SU-DHL-6 (cell line): ENCODE results near the gene AFAP1.

ENCODE experiments used
- H2AFZ ChIP-seq: fragments of 200-600 bp; sonication (generic); 2 replicates; pipeline ENCODE4 v1.6.1; 2014; ENCODE audit warnings: low read depth, mild to moderate bottlenecking, moderate library complexity, mixed read lengths, antibody characterized with exemption, low read length; ENCODE audit not compliant: severe bottlenecking
- H3F3A ChIP-seq: fragments of 200-600 bp; shearing (Covaris generic); 2 replicates; pipeline ENCODE4 v1.6.0; 2016; ENCODE audit warnings: antibody characterized with exemption, mild to moderate bottlenecking; ENCODE audit not compliant: insufficient read depth
- H3K27ac ChIP-seq: fragments of 200-600 bp; sonication (generic); 2 replicates; pipeline ENCODE4 v1.5.1; 2016; ENCODE audit warnings: low read depth, mild to moderate bottlenecking, low read length, moderate library complexity, mixed read lengths
- H3K27me3 ChIP-seq: fragments of 200-600 bp; sonication (generic), shearing (Covaris generic); 2 replicates; pipeline ENCODE4 v1.6.0; 2014; ENCODE audit warnings: mild to moderate bottlenecking, low read length
- H3K36me3 ChIP-seq: fragments of 200-600 bp; sonication (generic); 2 replicates; pipeline ENCODE4 v1.6.1; 2014; ENCODE audit warnings: mild to moderate bottlenecking, low read length, mixed read lengths
- H3K4me2 ChIP-seq: fragments of 300-600, 200-600 bp; shearing (Covaris generic), sonication (generic); 2 replicates; pipeline ENCODE4 v1.6.0; 2014; ENCODE audit warnings: low read length, low read depth, mild to moderate bottlenecking; ENCODE audit not compliant: poor library complexity, severe bottlenecking
- H3K4me3 ChIP-seq: fragments of 200-600 bp; sonication (generic); 2 replicates; pipeline ENCODE4 v1.5.1; 2014; ENCODE audit warnings: antibody characterized with exemption, low read length, mild to moderate bottlenecking, mixed read lengths; ENCODE audit not compliant: insufficient read depth, poor library complexity, severe bottlenecking
- H3K79me2 ChIP-seq: fragments of 200-600 bp; sonication (generic); 2 replicates; pipeline ENCODE4 v1.6.1; 2014; ENCODE audit warnings: mild to moderate bottlenecking, low read length, moderate library complexity; ENCODE audit not compliant: insufficient read depth
- H3K9ac ChIP-seq: fragments of 200-600 bp; sonication (generic); 2 replicates; pipeline ENCODE4 v1.7.0; 2014; ENCODE audit warnings: mild to moderate bottlenecking, low read length
- H3K9me2 ChIP-seq: fragments of 200-600 bp; sonication (generic); replicated peaks from 2 replicates; pipeline ENCODE4 v1.6.1; 2014; ENCODE audit warnings: low read length; ENCODE audit not compliant: insufficient read depth
- H3K9me3 ChIP-seq: fragments of 200-600 bp; sonication (generic); 2 replicates; pipeline ENCODE4 v1.6.1; 2014; ENCODE audit warnings: low read length, mixed read lengths; ENCODE audit not compliant: insufficient read depth
- H4K20me1 ChIP-seq: fragments of 200-600 bp; sonication (generic); 2 replicates; pipeline ENCODE4 v1.6.1; 2014; ENCODE audit warnings: low read depth, mild to moderate bottlenecking, antibody characterized with exemption, low read length, moderate library complexity, mixed read lengths
- EZH2phosphoT487 ChIP-seq: fragments of 200-600 bp; sonication (generic), shearing (Covaris generic); conservative IDR thresholded peaks from 2 replicates; pipeline ENCODE4 v1.6.1; 2018; ENCODE audit warnings: mild to moderate bottlenecking, antibody characterized with exemption, low read length, moderate library complexity, mixed read lengths
- TF ChIP-seq, protein P1 (sequence below): fragments of 200-600 bp; sonication (generic); IDR thresholded peaks from one replicate; pipeline ENCODE4 v1.5.1; 2017; ENCODE audit warnings: antibody characterized with exemption, mild to moderate bottlenecking, low read length, moderate library complexity; ENCODE audit not compliant: insufficient read depth, poor library complexity, severe bottlenecking

The AFAP1 gene

DNA sequence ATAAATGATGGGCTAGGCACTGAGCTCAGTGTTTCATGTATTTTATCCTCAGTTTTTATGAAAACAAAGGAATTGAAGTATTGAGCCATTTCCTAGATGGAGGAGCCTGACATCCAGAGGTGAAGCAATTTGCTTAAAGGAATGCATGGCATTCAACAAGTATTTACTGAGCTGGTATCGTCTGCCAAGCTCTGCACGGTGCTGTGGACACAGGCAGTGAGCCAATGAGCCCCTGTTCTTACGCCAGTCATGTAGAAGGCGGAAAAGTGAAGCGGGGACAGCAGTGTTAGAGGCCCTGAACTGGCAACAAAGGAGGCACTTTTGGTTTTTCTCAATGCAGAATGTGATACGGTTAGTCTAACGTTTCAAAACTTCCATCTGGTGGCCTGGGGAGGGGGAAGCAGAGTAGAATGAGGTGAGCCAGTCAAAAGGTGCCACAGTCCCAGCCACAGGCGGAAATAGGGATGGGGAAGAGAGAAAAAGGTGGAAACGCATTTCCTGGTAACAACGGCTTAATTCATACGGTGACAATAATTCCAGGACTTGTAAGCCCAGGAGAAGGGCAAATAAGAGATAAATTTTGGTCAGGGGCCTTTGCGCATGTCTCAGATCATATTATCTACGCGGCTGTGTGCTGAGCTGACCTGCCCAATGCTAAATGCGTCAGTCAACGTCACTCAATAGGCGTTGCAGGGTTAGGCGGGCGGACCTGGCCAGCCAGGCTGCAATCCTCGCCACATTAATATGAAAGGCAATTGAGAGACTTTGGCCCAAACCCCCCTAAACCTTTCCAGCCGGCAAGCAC lies 133.9 kb downstream of the AFAP1 start:
- no peak overlapping the region for H3K27ac ChIP-seq
- no peak for TF ChIP-seq EZH2phosphoT487
- TF ChIP-seq, protein P1, sequence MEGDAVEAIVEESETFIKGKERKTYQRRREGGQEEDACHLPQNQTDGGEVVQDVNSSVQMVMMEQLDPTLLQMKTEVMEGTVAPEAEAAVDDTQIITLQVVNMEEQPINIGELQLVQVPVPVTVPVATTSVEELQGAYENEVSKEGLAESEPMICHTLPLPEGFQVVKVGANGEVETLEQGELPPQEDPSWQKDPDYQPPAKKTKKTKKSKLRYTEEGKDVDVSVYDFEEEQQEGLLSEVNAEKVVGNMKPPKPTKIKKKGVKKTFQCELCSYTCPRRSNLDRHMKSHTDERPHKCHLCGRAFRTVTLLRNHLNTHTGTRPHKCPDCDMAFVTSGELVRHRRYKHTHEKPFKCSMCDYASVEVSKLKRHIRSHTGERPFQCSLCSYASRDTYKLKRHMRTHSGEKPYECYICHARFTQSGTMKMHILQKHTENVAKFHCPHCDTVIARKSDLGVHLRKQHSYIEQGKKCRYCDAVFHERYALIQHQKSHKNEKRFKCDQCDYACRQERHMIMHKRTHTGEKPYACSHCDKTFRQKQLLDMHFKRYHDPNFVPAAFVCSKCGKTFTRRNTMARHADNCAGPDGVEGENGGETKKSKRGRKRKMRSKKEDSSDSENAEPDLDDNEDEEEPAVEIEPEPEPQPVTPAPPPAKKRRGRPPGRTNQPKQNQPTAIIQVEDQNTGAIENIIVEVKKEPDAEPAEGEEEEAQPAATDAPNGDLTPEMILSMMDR: no peak

DNA sequence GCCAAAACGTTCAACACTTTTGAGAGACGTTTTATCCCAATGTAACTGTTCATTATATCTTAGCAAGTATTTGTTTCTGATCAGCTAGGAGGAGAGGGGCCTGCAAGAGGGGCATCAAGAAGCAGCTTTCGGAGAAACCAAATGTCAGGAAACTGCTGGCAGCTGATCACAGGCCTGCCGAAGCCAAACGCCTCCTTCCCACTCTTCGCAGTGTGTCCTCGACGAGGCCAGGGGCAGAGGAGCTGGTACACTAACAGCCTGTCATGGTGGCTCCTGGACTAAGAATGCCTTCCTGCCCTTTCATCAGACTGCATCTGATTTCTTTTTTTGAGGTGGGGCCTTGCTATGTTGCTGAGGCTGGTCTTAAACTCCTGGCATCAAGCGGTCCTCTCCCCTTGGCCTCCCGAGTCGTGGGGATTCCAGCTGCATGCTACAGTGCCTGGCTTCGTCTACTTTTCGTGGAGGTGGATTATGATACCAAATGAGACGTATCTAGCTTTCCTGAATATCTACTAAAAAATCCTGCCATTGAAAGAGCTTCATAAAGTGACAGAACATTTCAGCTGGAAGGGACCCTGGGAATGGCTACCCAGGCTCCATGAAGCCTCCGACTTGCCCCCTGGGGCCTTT lies 134.8 kb downstream of the AFAP1 start:
- H4K20me1 ChIP-seq: no peaks in the 10 kb centered on the region
- H2AFZ ChIP-seq: no peak overlapping the region
- H3K9ac ChIP-seq: no peak overlapping the region
- H3K27me3 ChIP-seq: no peaks in the 10 kb centered on the region
- no peak overlapping the region for H3K4me2 ChIP-seq
- no peaks in the 10 kb centered on the region for H3K9me2 ChIP-seq
- TF ChIP-seq, protein P1: no peak
- no peak for TF ChIP-seq EZH2phosphoT487
- no peaks in the 10 kb centered on the region for H3K9me3 ChIP-seq
- H3K4me3 ChIP-seq: no peak overlapping the region
- no peaks in the 10 kb centered on the region for H3F3A ChIP-seq
- H3K79me2 ChIP-seq: no peaks in the 10 kb centered on the region
- no peak overlapping the region for H3K27ac ChIP-seq
- H3K36me3 ChIP-seq: no peaks in the 10 kb centered on the region

More for the DNA sequence above, 133.9 kb downstream of the AFAP1 start:
- H3K36me3 ChIP-seq: no peaks in the 10 kb centered on the region
- no peaks in the 10 kb centered on the region for H3K9me3 ChIP-seq
- H3K27me3 ChIP-seq: no peaks in the 10 kb centered on the region
- no peak overlapping the region for H2AFZ ChIP-seq
- H4K20me1 ChIP-seq: no peaks in the 10 kb centered on the region
- no peak overlapping the region for H3K9ac ChIP-seq
- H3K4me3 ChIP-seq: no peak overlapping the region
- H3K79me2 ChIP-seq: no peaks in the 10 kb centered on the region
- no peaks in the 10 kb centered on the region for H3F3A ChIP-seq
- H3K9me2 ChIP-seq: no peaks in the 10 kb centered on the region
- no peak overlapping the region for H3K4me2 ChIP-seq

DNA sequence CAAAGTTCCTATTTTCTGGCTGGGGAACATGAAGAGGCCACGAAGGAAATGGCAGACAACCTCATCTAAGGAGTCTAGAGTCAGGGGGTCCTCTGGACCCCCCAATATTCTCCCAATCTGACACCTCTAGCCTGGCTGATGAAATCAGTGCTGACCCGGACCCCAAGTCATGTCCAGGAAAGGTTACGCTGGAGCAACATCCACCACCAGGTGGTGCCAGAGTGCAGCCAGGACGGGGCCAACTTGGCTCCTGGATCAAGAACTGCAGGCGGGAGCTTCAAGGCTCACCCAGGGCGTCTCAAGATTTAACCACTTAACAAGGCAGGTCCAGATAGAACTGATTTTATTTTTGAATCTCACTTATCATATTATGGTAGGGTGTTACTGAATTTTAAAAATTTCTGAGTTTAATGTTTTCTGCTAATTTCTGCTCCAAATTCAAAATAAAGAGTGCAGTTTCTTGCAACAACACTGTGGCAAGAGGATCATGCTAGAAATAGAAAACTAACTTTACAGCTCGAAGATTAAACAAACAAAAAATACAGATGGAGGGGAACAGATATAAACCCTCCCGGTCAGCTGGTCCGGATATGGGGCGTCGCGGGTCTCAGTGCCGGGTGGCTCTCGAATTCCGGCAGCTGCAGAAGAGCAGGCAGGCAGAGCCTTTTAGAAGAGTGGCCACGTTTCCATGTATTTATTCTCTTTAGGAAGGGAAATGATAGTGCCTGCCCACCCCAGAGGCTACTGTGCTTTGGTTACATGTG lies 135.5 kb downstream of the AFAP1 start:
- Histone ChIP-seq H3K9me3 (no peaks in the 10 kb centered on the region), H3K9ac (no peak overlapping the region), H3K27ac (no peak overlapping the region), H2AFZ (no peak overlapping the region), H3K27me3 (no peaks in the 10 kb centered on the region), H3F3A (no peaks in the 10 kb centered on the region), H3K79me2 (no peaks in the 10 kb centered on the region), H3K36me3 (no peaks in the 10 kb centered on the region), H3K9me2 (no peaks in the 10 kb centered on the region), H3K4me2 (no peak overlapping the region), H4K20me1 (no peaks in the 10 kb centered on the region), H3K4me3 (no peak overlapping the region)
- TF ChIP-seq, protein P1: peak; percentile 91
- no peak for TF ChIP-seq EZH2phosphoT487
